Endothelial cell (in vitro differentiated cells): Measurements from ENCODE around the gene PKD2. TPM values are rescaled to one million over a fixed set of nuclear protein-coding genes. Genes with fewer than 3 reads are reported as not detected.
A peak's percentile ranks its signal among the peaks of the same experiment; 100 is the strongest.

Experiments used
- DNase-seq: peaks from one replicate; pipeline ENCODE4 v3.0.0; 2021; ENCODE audit warnings: low spot score
- H3K27ac Mint-ChIP-seq: one replicate; pipeline ENCODE4 v1.8.0; 2021; ENCODE audit warnings: mixed read lengths, inconsistent platforms; ENCODE audit not compliant: unreplicated experiment
- H3K27me3 Mint-ChIP-seq: one replicate; pipeline ENCODE4 v1.8.0; 2021; ENCODE audit warnings: mild to moderate bottlenecking, moderate library complexity, mixed read lengths, inconsistent platforms; ENCODE audit not compliant: unreplicated experiment
- H3K36me3 Mint-ChIP-seq: one replicate; pipeline ENCODE4 v1.8.0; 2021; ENCODE audit warnings: mild to moderate bottlenecking, low read depth, mixed read lengths, inconsistent platforms; ENCODE audit not compliant: unreplicated experiment
- H3K4me1 Mint-ChIP-seq: one replicate; pipeline ENCODE4 v1.8.0; 2021; ENCODE audit warnings: mild to moderate bottlenecking, mixed read lengths, inconsistent platforms; ENCODE audit not compliant: unreplicated experiment
- H3K4me3 Mint-ChIP-seq: one replicate; pipeline ENCODE4 v1.8.0; 2021; ENCODE audit warnings: mild to moderate bottlenecking, mixed read lengths, inconsistent platforms; ENCODE audit not compliant: unreplicated experiment
- H3K9me3 Mint-ChIP-seq: one replicate; pipeline ENCODE4 v1.8.0; 2021; ENCODE audit warnings: mixed read lengths, inconsistent platforms; ENCODE audit not compliant: unreplicated experiment
- CTCF ChIP-seq: fragments of 200-600 bp; sonication (generic); IDR thresholded peaks from one replicate; pipeline ENCODE4 v1.5.0; 2021; ENCODE audit warnings: antibody characterized with exemption; ENCODE audit not compliant: unreplicated experiment
- total RNA-seq: library from RNA; stranded (reverse); fragmentation: NEBNext Ultra II Directional; extraction: Animal tissue kit (Norgen Biotek cat#: 25700); gene quantifications from one replicate; pipeline ENCODE4 v1.2.1, GENCODE V29; 2021; ENCODE audit not compliant: unreplicated experiment

The PKD2 gene
- total RNA-seq, 1 donor from 2014 or later, result 31.1 TPM

- Mint-ChIP-seq H3K4me3 (no peak overlapping the region), H3K36me3 (no peaks in the 10 kb centered on the region), H3K9me3 (no peaks in the 10 kb centered on the region), H3K4me1 (peaks cover 4% of the 10 kb centered on the region), H3K27me3 (peaks cover 2% of the 10 kb centered on the region), H3K27ac (no peak overlapping the region)
- DNase-seq, result no peak
- TF ChIP-seq CTCF, result no peak
These were observed 32.5 kb upstream of the PKD2 start for GRCh38 chr4:87974856-87975462.

DNA sequence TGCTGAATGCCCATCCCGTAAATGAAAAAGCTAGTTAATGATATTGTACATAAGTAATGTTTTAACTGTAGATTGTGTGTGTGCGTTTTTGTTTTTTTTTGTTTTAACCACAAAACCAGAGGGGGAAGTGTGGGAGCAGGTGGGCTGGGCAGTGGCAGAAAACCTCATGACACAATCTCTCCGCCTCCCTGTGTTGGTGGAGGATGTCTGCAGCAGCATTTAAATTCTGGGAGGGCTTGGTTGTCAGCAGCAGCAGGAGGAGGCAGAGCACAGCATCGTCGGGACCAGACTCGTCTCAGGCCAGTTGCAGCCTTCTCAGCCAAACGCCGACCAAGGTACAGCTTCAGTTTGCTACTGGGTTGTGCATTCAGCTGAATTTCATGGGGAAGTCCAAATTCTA, 32.0 kb upstream of the PKD2 start, which contains the start of gene SPP1:
Gene SPP1 (plus strand): TSS at position 249 of the 400 bp plus-strand sequence. CDS start 1,182 bp downstream, outside the sequence.
- H3K27ac Mint-ChIP-seq, result no peak within 1 kb of the TSS
- H3K4me1 Mint-ChIP-seq, result peaks cover 4% of the 10 kb centered on the region
- peak; percentile 28 for DNase-seq
- H3K36me3 Mint-ChIP-seq, result no peaks in the 10 kb centered on the region
- H3K27me3 Mint-ChIP-seq, result peaks cover 2% of the 10 kb centered on the region
- TF ChIP-seq CTCF, result no peak
- H3K4me3 Mint-ChIP-seq, result no peak within 1 kb of the TSS
- H3K9me3 Mint-ChIP-seq, result no peaks in the 10 kb centered on the region

DNA sequence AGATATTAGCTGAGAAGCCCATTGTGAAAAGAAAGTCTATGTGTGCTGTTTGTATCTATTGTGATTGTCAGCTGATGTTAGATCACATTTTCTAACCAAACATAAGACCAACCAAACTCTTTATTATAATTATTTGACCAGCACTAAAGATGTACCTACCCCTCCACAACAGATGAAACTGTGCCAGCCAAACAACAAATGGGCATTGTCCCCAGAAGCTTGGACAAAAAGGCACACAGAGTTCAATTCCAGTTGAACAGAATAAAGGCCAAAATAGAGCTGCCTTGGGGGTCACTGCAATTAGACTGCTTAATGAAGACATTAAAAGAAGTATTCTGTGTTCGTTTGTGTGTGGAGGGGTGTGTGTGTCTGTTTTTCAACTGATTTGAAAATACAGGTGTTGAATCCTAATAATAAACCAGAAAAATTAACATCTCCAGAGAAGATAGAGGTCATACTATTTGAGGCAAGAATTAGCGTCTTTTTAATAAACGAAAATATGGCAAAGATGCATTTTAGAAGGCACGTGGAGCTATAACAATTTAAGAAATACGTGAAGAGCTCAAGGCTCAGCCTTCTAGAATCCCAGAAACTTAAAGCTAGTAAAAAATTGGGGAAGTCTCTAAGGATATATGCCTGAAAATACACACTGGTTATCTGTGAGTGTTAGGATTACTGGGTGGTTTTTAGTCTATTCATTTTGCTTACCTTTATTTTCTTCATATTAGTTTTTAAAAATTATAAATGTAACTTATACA, 29.7 kb upstream of the PKD2 start:
- no peak overlapping the region for H3K27ac Mint-ChIP-seq

DNA sequence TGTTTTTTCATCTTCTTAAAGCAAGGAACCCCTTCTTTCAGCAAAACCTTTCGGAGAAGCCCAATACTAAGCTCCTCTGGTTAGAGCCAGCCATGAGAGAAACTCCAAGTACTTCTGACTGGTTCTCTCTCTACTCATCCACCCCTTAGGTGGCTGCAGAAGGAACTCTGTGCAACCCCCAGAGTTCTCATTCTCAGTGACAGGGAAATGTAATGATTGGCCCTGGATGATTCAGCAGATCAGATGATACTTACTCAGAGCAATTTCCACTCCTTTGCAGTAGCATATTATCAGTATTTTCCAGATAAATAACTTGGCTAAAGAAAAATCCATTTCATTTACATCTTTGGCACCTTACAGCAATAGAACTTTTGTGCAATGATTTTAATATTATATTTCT, 28.8 kb upstream of the PKD2 start:
- no peak overlapping the region for H3K27ac Mint-ChIP-seq
- DNase-seq, result no peak

More for the DNA sequence above, 29.7 kb upstream of the PKD2 start:
- H3K4me1 Mint-ChIP-seq, result peaks cover 4% of the 10 kb centered on the region
- no peak for TF ChIP-seq CTCF
- peaks cover 2% of the 10 kb centered on the region for H3K27me3 Mint-ChIP-seq
- H3K9me3 Mint-ChIP-seq, result no peaks in the 10 kb centered on the region
- H3K4me3 Mint-ChIP-seq, result no peak overlapping the region
- DNase-seq, result no peak
- H3K36me3 Mint-ChIP-seq, result no peaks in the 10 kb centered on the region

More for the DNA sequence above, 28.8 kb upstream of the PKD2 start:
- H3K4me3 Mint-ChIP-seq, result no peak overlapping the region
- peaks cover 4% of the 10 kb centered on the region for H3K4me1 Mint-ChIP-seq
- H3K27me3 Mint-ChIP-seq, result peaks cover 2% of the 10 kb centered on the region
- H3K36me3 Mint-ChIP-seq, result no peaks in the 10 kb centered on the region
- H3K9me3 Mint-ChIP-seq, result no peaks in the 10 kb centered on the region
- no peak for TF ChIP-seq CTCF
